Heart left ventricle (tissue), 13 donors: ENCODE data around the gene BMP2K.

Experiments used
- CTCF ChIP-seq, 12 donors: fragments of 200-600 bp; sonication (generic) in 4 of 12; IDR thresholded peaks; one replicate each; pipeline versions ENCODE4 v1.5.0 to v1.8.0; 2018 to 2022; ENCODE audit warnings: antibody characterized with exemption in 12 of 12, mild to moderate bottlenecking in 5 of 12
- POLR2A ChIP-seq, 2 donors: fragments of 450-650 bp; IDR thresholded peaks; one replicate each; pipeline ENCODE4 v1.6.1; 2017; ENCODE audit warnings: antibody characterized with exemption in 2 of 2, mild to moderate bottlenecking in 2 of 2, moderate library complexity in 2 of 2
- donor health status: ischemic (EF 13 %, LVEDD 7.1; RV severe dilation, severe dysfunction).
- donor health status: DM: no; HTN: yes; CAD: no.
- donor health status: DM: no; HTN: no; CAD: no.
- donor health status: ischemic (EF 25% LVEDD 6.9; RV normal size, moderate dysfunction).
- donor health status: ischemic (EF 25% LVEDD 5.7; RV mildly dilated, moderate dysfunction).
- donor health status: ischemic (EF 35%, LVEDD 5.7; RV mildly dilated, moderate dysfunction).
- donor health status: nonischemic (EF 11% LVEDD 7.7; RV severe dilation, severe dysfunction).
- donor health status: DM: yes; HTN: yes; CAD: no.
- donor health status: PGD.
- donor health status: ischemic (EF 29% LVEDD 5.4; RV normal size, mild dysfunction).
- donor health status: nonischemic (EF 23%, LVEDD 6.1; RV moderate dilation, normal function).

GRCh38 chr4:78923464-78924312 lies 147.5 kb downstream of the BMP2K start:
- TF ChIP-seq CTCF (IDR thresholded peaks at IDR 0.05) (peak in 2 of 12 donors; percentile 12 to 13), POLR2A (IDR thresholded peaks at IDR 0.05) (no peak)
